ENCODE results near the gene PRSS53.

The PRSS53 gene

GRCh38 chr16:31077024-31077423 is 11.7 kb downstream of the PRSS53 start:
- no peak for FAIRE-seq

- no peak for FAIRE-seq
Observed at GRCh38 chr16:31076319-31076718, 12.4 kb downstream of the PRSS53 start.

GRCh38 chr16:31074814-31075183 is 13.9 kb downstream of the PRSS53 start:
- FAIRE-seq, result no peak

- peak; percentile 53 for FAIRE-seq
Observed at GRCh38 chr16:31073970-31074813, 14.6 kb downstream of the PRSS53 start, which contains the start of the genes ZNF646 and ZNF668. ZNF646 (plus strand) TSS chr16:31074422; CDS start chr16:31076325, 1,903 bp downstream. ZNF668 (minus strand) TSS chr16:31074240; CDS start chr16:31064459, 9,781 bp downstream.

GRCh38 chr16:31073142-31073969 is 15.4 kb downstream of the PRSS53 start:
- FAIRE-seq, result no peak

GRCh38 chr16:31072540-31073141 is 16.1 kb downstream of the PRSS53 start:
- no peak for FAIRE-seq

- FAIRE-seq, result no peak
Observed at GRCh38 chr16:31071861-31072260, 16.9 kb downstream of the PRSS53 start.

GRCh38 chr16:31067342-31067741 is 21.4 kb downstream of the PRSS53 start:
- no peak for FAIRE-seq

- no peak for FAIRE-seq
Observed at GRCh38 chr16:31064882-31065461, 23.8 kb downstream of the PRSS53 start.

GRCh38 chr16:31063843-31064611 is 24.7 kb downstream of the PRSS53 start:
- no peak for FAIRE-seq

GRCh38 chr16:31063495-31063842 is 25.3 kb downstream of the PRSS53 start:
- no peak for FAIRE-seq

- no peak for FAIRE-seq
Observed at GRCh38 chr16:31061813-31062440, 26.8 kb downstream of the PRSS53 start.

GRCh38 chr16:31061126-31061812 is 27.5 kb downstream of the PRSS53 start:
- no peak for FAIRE-seq

- no peak for FAIRE-seq
Observed at GRCh38 chr16:31055613-31056012, 33.1 kb downstream of the PRSS53 start.

- no peak for FAIRE-seq
Observed at GRCh38 chr16:31052114-31052513, 36.6 kb downstream of the PRSS53 start.

- FAIRE-seq, result no peak
Observed at GRCh38 chr16:31050280-31051030, 38.3 kb downstream of the PRSS53 start.

GRCh38 chr16:31043898-31044481 is 44.8 kb downstream of the PRSS53 start:
- FAIRE-seq, result no peak

- no peak for FAIRE-seq
Observed at GRCh38 chr16:31043352-31043751, 45.4 kb downstream of the PRSS53 start.

- FAIRE-seq, result no peak
Observed at GRCh38 chr16:31042866-31043265, 45.9 kb downstream of the PRSS53 start.

- no peak for FAIRE-seq
Observed at GRCh38 chr16:31038993-31039392, 49.8 kb downstream of the PRSS53 start.
